ENCODE results near the gene GSK3A.

- no peak for TF ChIP-seq CTCF (IDR thresholded peaks at IDR 0.05)
- TF ChIP-seq POLR2A (IDR thresholded peaks at IDR 0.05): no peak
Measured at GRCh38 chr19:42250666-42251531, 8.5 kb upstream of the GSK3A start.
